Loucy (cell line): ENCODE measurements around the gene FAM168B.

Source experiments
- EZH2phosphoT487 ChIP-seq: fragments of 200-600 bp; IDR thresholded peaks from 2 replicates; pipeline ENCODE4 v1.6.1; 2018; ENCODE audit warnings: antibody characterized with exemption, mild to moderate bottlenecking, moderate library complexity, borderline replicate concordance
- TF ChIP-seq, protein P1 (sequence below): fragments of 200-600 bp; sonication (generic); conservative IDR thresholded peaks from 2 replicates; pipeline ENCODE4 v1.5.1; 2014; ENCODE audit warnings: mild to moderate bottlenecking, antibody characterized with exemption, low read length

DNA sequence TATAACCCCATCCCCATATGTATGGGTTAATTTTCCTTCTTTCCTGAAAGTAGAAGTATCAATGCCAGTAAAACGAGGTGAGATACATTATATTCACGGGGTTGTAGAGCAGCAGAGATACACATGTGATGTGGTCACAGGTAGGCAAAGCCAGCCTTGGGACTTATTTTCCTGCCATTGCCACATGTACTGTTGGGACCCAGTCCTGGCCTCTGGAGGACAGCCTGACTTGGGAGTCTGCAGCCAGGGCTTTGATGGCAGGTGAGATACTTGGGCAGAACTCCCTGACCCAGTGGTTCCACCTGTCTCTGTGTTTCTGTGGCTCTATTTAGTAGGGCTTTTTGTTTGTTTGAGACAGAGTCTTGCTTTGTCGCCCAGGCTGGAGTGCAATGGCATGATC lies 29.9 kb upstream of the FAM168B start:
- TF ChIP-seq, protein P1, sequence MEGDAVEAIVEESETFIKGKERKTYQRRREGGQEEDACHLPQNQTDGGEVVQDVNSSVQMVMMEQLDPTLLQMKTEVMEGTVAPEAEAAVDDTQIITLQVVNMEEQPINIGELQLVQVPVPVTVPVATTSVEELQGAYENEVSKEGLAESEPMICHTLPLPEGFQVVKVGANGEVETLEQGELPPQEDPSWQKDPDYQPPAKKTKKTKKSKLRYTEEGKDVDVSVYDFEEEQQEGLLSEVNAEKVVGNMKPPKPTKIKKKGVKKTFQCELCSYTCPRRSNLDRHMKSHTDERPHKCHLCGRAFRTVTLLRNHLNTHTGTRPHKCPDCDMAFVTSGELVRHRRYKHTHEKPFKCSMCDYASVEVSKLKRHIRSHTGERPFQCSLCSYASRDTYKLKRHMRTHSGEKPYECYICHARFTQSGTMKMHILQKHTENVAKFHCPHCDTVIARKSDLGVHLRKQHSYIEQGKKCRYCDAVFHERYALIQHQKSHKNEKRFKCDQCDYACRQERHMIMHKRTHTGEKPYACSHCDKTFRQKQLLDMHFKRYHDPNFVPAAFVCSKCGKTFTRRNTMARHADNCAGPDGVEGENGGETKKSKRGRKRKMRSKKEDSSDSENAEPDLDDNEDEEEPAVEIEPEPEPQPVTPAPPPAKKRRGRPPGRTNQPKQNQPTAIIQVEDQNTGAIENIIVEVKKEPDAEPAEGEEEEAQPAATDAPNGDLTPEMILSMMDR = no peak
- TF ChIP-seq EZH2phosphoT487 = no peak
